SK-N-MC (cell line): ENCODE measurements around the gene ASXL2.

Experiments
- DNase-seq: peaks from one replicate; pipeline ENCODE4 v3.0.0-alpha.2; 2011; ENCODE audit warnings: low read depth, low spot score
- H3K27ac ChIP-seq: fragments of 200-600 bp; sonication (generic); 2 replicates; pipeline ENCODE4 v1.5.1; 2016; ENCODE audit warnings: mixed run types
- H3K36me3 ChIP-seq: fragments of 200-600 bp; sonication (generic); 2 replicates; pipeline ENCODE4 v1.6.1; 2017; ENCODE audit warnings: antibody characterized with exemption, low read length, mixed read lengths; ENCODE audit not compliant: insufficient read depth
- H3K4me3 ChIP-seq: fragments of 200-600 bp; sonication (generic); 2 replicates; pipeline ENCODE4 v1.5.1; 2016
- H3K9ac ChIP-seq: fragments of 200-600 bp; sonication (generic); 2 replicates; pipeline ENCODE4 v1.8.0; 2017; ENCODE audit warnings: mixed run types, mixed read lengths; ENCODE audit not compliant: insufficient read length
- H3K9me3 ChIP-seq: fragments of 200-600 bp; sonication (generic); 2 replicates; pipeline ENCODE4 v1.6.1; 2017; ENCODE audit warnings: low read depth, mild to moderate bottlenecking, antibody characterized with exemption, low read length, moderate library complexity, mixed read lengths
- EZH2 ChIP-seq: fragments of 200-600 bp; sonication (generic); IDR thresholded peaks from one replicate; pipeline ENCODE4 v1.6.1; 2017; ENCODE audit warnings: antibody characterized with exemption
- FOXP2 ChIP-seq: optimal IDR thresholded peaks from 2 replicates; pipeline ENCODE3; 2011; ENCODE audit warnings: mild to moderate bottlenecking, moderate library complexity; ENCODE audit not compliant: insufficient read depth; ENCODE audit errors: extremely low read length, control extremely low read depth
- POLR2AphosphoS5 ChIP-seq: IDR thresholded peaks from 2 replicates; pipeline ENCODE4 v1.6.1; 2012; ENCODE audit warnings: mild to moderate bottlenecking, low read depth, low read length, borderline replicate concordance

ASXL2 gene

GRCh38 chr2:25845843-25846505 is 32.3 kb downstream of the ASXL2 start:
- Histone ChIP-seq H3K9ac (no peak overlapping the region), H3K9me3 (no peaks in the 10 kb centered on the region), H3K27ac (no peak overlapping the region), H3K4me3 (no peak overlapping the region), H3K36me3 (peaks cover 12% of the 10 kb centered on the region; the same call in 1 of the 2 replicates)
- TF ChIP-seq EZH2 (no peak), POLR2AphosphoS5 (no peak), FOXP2 (no peak)
- DNase-seq = no peak

- Histone ChIP-seq H3K9ac (no peak overlapping the region), H3K9me3 (no peaks in the 10 kb centered on the region), H3K36me3 (peaks cover 15% of the 10 kb centered on the region; the same call in 1 of the 2 replicates), H3K27ac (no peak overlapping the region), H3K4me3 (no peak overlapping the region)
- TF ChIP-seq POLR2AphosphoS5 (no peak), EZH2 (no peak), FOXP2 (no peak)
- DNase-seq = no peak
Observed at GRCh38 chr2:25844089-25844488, 34.2 kb downstream of the ASXL2 start.

GRCh38 chr2:25842155-25842554 is 36.1 kb downstream of the ASXL2 start:
- no peak for TF ChIP-seq FOXP2
- TF ChIP-seq POLR2AphosphoS5 = no peak
- TF ChIP-seq EZH2 = no peak
- DNase-seq = no peak
- H3K36me3 ChIP-seq = peaks cover 13% of the 10 kb centered on the region; the same call in 1 of the 2 replicates

GRCh38 chr2:25838152-25838756 is 40.0 kb downstream of the ASXL2 start:
- TF ChIP-seq EZH2 = no peak
- TF ChIP-seq POLR2AphosphoS5 = no peak
- TF ChIP-seq FOXP2 = no peak
- Histone ChIP-seq H3K36me3 (peaks cover 18% of the 10 kb centered on the region), H3K9ac (no peak overlapping the region), H3K27ac (no peak overlapping the region), H3K9me3 (no peaks in the 10 kb centered on the region), H3K4me3 (no peak overlapping the region)
- DNase-seq = no peak

More at GRCh38 chr2:25842155-25842554, 36.1 kb downstream of the ASXL2 start:
- no peak overlapping the region for H3K27ac ChIP-seq
- H3K9me3 ChIP-seq = no peaks in the 10 kb centered on the region
- H3K9ac ChIP-seq = no peak overlapping the region
- H3K4me3 ChIP-seq = no peak overlapping the region

- no peak for TF ChIP-seq POLR2AphosphoS5
- Histone ChIP-seq H3K27ac (no peak overlapping the region), H3K9ac (no peak overlapping the region), H3K4me3 (no peak overlapping the region), H3K36me3 (peaks cover 30% of the 10 kb centered on the region), H3K9me3 (no peaks in the 10 kb centered on the region)
- DNase-seq = no peak
Observed at GRCh38 chr2:25835906-25836305, 42.4 kb downstream of the ASXL2 start.

GRCh38 chr2:25833566-25833965 is 44.7 kb downstream of the ASXL2 start:
- DNase-seq = no peak
- H3K4me3 ChIP-seq = no peak overlapping the region

GRCh38 chr2:25832897-25833296 is 45.4 kb downstream of the ASXL2 start:
- Histone ChIP-seq H3K4me3 (no peak overlapping the region), H3K36me3 (peaks cover 28% of the 10 kb centered on the region)
- no peak for DNase-seq

More at GRCh38 chr2:25833566-25833965, 44.7 kb downstream of the ASXL2 start:
- H3K36me3 ChIP-seq = peaks cover 28% of the 10 kb centered on the region
- H3K9me3 ChIP-seq = no peaks in the 10 kb centered on the region
- H3K9ac ChIP-seq = no peak overlapping the region
- TF ChIP-seq EZH2 (no peak), FOXP2 (no peak), POLR2AphosphoS5 (no peak)
- no peak overlapping the region for H3K27ac ChIP-seq

GRCh38 chr2:25831746-25832449 is 46.4 kb downstream of the ASXL2 start:
- H3K9ac ChIP-seq = no peak overlapping the region
- H3K27ac ChIP-seq = no peak overlapping the region
- DNase-seq = no peak
- no peak overlapping the region for H3K4me3 ChIP-seq
- TF ChIP-seq FOXP2 = no peak
- TF ChIP-seq POLR2AphosphoS5 = no peak
- no peak for TF ChIP-seq EZH2
- H3K9me3 ChIP-seq = no peaks in the 10 kb centered on the region
- H3K36me3 ChIP-seq = peaks cover 28% of the 10 kb centered on the region

More at GRCh38 chr2:25832897-25833296, 45.4 kb downstream of the ASXL2 start:
- Histone ChIP-seq H3K9ac (no peak overlapping the region), H3K9me3 (no peaks in the 10 kb centered on the region), H3K27ac (no peak overlapping the region)
- TF ChIP-seq POLR2AphosphoS5 = no peak
- no peak for TF ChIP-seq FOXP2
- no peak for TF ChIP-seq EZH2

GRCh38 chr2:25829828-25830227 is 48.5 kb downstream of the ASXL2 start:
- Histone ChIP-seq H3K9ac (no peak overlapping the region), H3K9me3 (no peaks in the 10 kb centered on the region), H3K36me3 (peaks cover 25% of the 10 kb centered on the region), H3K27ac (no peak overlapping the region), H3K4me3 (no peak overlapping the region)
- no peak for DNase-seq
- TF ChIP-seq EZH2 (no peak), POLR2AphosphoS5 (no peak), FOXP2 (no peak)
